DOHH2 (cell line): ENCODE measurements around the gene MSTO1.
A peak's percentile ranks its signal among the peaks of the same experiment; 100 is the strongest.

Experiments
- H3F3A ChIP-seq: fragments of 200-600 bp; sonication (generic), shearing (Covaris generic); 2 replicates; pipeline ENCODE4 v1.6.0; 2016; ENCODE audit warnings: antibody characterized with exemption, mild to moderate bottlenecking; ENCODE audit not compliant: control insufficient read depth, insufficient read depth
- H3K27ac ChIP-seq: fragments of 200-600 bp; sonication (generic); 2 replicates; pipeline ENCODE4 v1.5.1; 2014; ENCODE audit warnings: low read depth, mild to moderate bottlenecking, low read length, moderate library complexity
- H3K27me3 ChIP-seq: fragments of 200-600 bp; sonication (generic); 2 replicates; pipeline ENCODE4 v1.6.1; 2014; ENCODE audit warnings: mild to moderate bottlenecking, low read length, mixed read lengths; ENCODE audit not compliant: control insufficient read depth
- H3K36me3 ChIP-seq: fragments of 200-600 bp; sonication (generic); 2 replicates; pipeline ENCODE4 v1.6.1; 2014; ENCODE audit warnings: mild to moderate bottlenecking, low read length, moderate library complexity, mixed read lengths; ENCODE audit not compliant: control insufficient read depth
- H3K4me1 ChIP-seq: fragments of 200-600 bp; sonication (generic); 2 replicates; pipeline ENCODE4 v1.6.1; 2014; ENCODE audit warnings: mild to moderate bottlenecking, low read length, mixed read lengths; ENCODE audit not compliant: control insufficient read depth
- H3K4me2 ChIP-seq: fragments of 200-600 bp; sonication (generic); 2 replicates; pipeline ENCODE4 v1.6.0; 2014; ENCODE audit warnings: mild to moderate bottlenecking, low read length, moderate library complexity
- H3K4me3 ChIP-seq: fragments of 200-600 bp; sonication (generic); 2 replicates; pipeline ENCODE4 v1.5.1; 2014; ENCODE audit warnings: mild to moderate bottlenecking, low read length, mixed read lengths
- H3K79me2 ChIP-seq: fragments of 200-600 bp; sonication (generic); 2 replicates; pipeline ENCODE4 v1.6.1; 2014; ENCODE audit warnings: mild to moderate bottlenecking, low read length, mixed read lengths; ENCODE audit not compliant: control insufficient read depth
- H3K9me2 ChIP-seq: fragments of 200-600 bp; sonication (generic); replicated peaks from 2 replicates; pipeline ENCODE4 v1.6.1; 2014; ENCODE audit warnings: mild to moderate bottlenecking, low read length, mixed read lengths; ENCODE audit not compliant: control insufficient read depth
- H3K9me3 ChIP-seq: fragments of 200-600 bp; sonication (generic); 2 replicates; pipeline ENCODE4 v1.6.1; 2014; ENCODE audit warnings: antibody characterized with exemption, low read length, mixed read lengths; ENCODE audit not compliant: control insufficient read depth, insufficient read depth
- H4K20me1 ChIP-seq: fragments of 200-600 bp; sonication (generic); 2 replicates; pipeline ENCODE4 v1.6.0; 2014; ENCODE audit warnings: low read depth, mild to moderate bottlenecking, antibody characterized with exemption, low read length, moderate library complexity; ENCODE audit not compliant: control insufficient read depth, insufficient read depth
- CTCF ChIP-seq: fragments of 200-600 bp; sonication (generic); IDR thresholded peaks from one replicate; pipeline ENCODE4 v1.5.1; 2014; ENCODE audit warnings: antibody characterized with exemption, mild to moderate bottlenecking, low read depth, low read length; ENCODE audit not compliant: poor library complexity, severe bottlenecking
- EZH2phosphoT487 ChIP-seq: fragments of 200-600 bp; sonication (generic); IDR thresholded peaks from 2 replicates; pipeline ENCODE4 v1.6.1; 2017; ENCODE audit warnings: borderline replicate concordance, mild to moderate bottlenecking, antibody characterized with exemption, low read length, moderate library complexity, mixed read lengths

Gene MSTO1

GRCh38 chr1:155645648-155646047 lies 35.6 kb downstream of the MSTO1 start:
- H3K79me2 ChIP-seq = no peaks in the 10 kb centered on the region
- no peak overlapping the region for H3K4me3 ChIP-seq
- H3K27ac ChIP-seq = no peak overlapping the region
- TF ChIP-seq CTCF = no peak
- no peak for TF ChIP-seq EZH2phosphoT487
- peaks cover 15% of the 10 kb centered on the region for H3K4me1 ChIP-seq
- H3K27me3 ChIP-seq = no peaks in the 10 kb centered on the region
- peaks cover 30% of the 10 kb centered on the region for H3K9me3 ChIP-seq
- no peaks in the 10 kb centered on the region for H3K36me3 ChIP-seq
- no peaks in the 10 kb centered on the region for H3K9me2 ChIP-seq
- H3F3A ChIP-seq = no peaks in the 10 kb centered on the region
- no peak overlapping the region; the same call in 1 of the 2 replicates for H3K4me2 ChIP-seq
- H4K20me1 ChIP-seq = no peaks in the 10 kb centered on the region

GRCh38 chr1:155646307-155646706 lies 36.3 kb downstream of the MSTO1 start:
- Histone ChIP-seq H3K36me3 (no peaks in the 10 kb centered on the region), H3K4me3 (no peak overlapping the region), H3K27me3 (no peaks in the 10 kb centered on the region), H3K9me2 (no peaks in the 10 kb centered on the region), H3K27ac (no peak overlapping the region), H4K20me1 (no peaks in the 10 kb centered on the region), H3K4me2 (peak overlapping the region; percentile 24; the same call in 1 of the 2 replicates), H3K79me2 (no peaks in the 10 kb centered on the region), H3K4me1 (peaks cover 15% of the 10 kb centered on the region), H3K9me3 (peaks cover 29% of the 10 kb centered on the region), H3F3A (no peaks in the 10 kb centered on the region)
- TF ChIP-seq CTCF (no peak), EZH2phosphoT487 (no peak)

GRCh38 chr1:155648207-155649147 lies 38.5 kb downstream of the MSTO1 start:
- peaks cover 10% of the 10 kb centered on the region for H3K9me3 ChIP-seq
- H3K27ac ChIP-seq = no peak overlapping the region
- no peaks in the 10 kb centered on the region for H3K36me3 ChIP-seq
- no peak overlapping the region for H3K4me3 ChIP-seq
- peaks cover 15% of the 10 kb centered on the region for H3K4me1 ChIP-seq
- TF ChIP-seq EZH2phosphoT487 = no peak
- no peaks in the 10 kb centered on the region for H3K9me2 ChIP-seq
- 0 out of 2 replicates have a peak, but pooled peaks cover 2% of the 10 kb centered on the region for H3K27me3 ChIP-seq
- H3K79me2 ChIP-seq = no peaks in the 10 kb centered on the region
- H3F3A ChIP-seq = no peaks in the 10 kb centered on the region
- H4K20me1 ChIP-seq = no peaks in the 10 kb centered on the region
- H3K4me2 ChIP-seq = no peak overlapping the region

GRCh38 chr1:155649676-155650075 lies 39.7 kb downstream of the MSTO1 start:
- H3F3A ChIP-seq = no peaks in the 10 kb centered on the region
- no peak for TF ChIP-seq CTCF
- TF ChIP-seq EZH2phosphoT487 = no peak
- no peaks in the 10 kb centered on the region for H3K79me2 ChIP-seq
- no peak overlapping the region for H3K4me2 ChIP-seq
- H3K4me3 ChIP-seq = no peak overlapping the region
- H3K36me3 ChIP-seq = no peaks in the 10 kb centered on the region
- peaks cover 15% of the 10 kb centered on the region for H3K4me1 ChIP-seq
- no peaks in the 10 kb centered on the region for H4K20me1 ChIP-seq
- H3K9me3 ChIP-seq = peaks cover 6% of the 10 kb centered on the region; the same call in 1 of the 2 replicates
- no peaks in the 10 kb centered on the region for H3K9me2 ChIP-seq
- no peak overlapping the region for H3K27ac ChIP-seq
- 0 out of 2 replicates have a peak, but pooled peaks cover 5% of the 10 kb centered on the region for H3K27me3 ChIP-seq
